HG02943 (cell line): ENCODE results near the gene MUS81.
"Not testable (repeated sequence)": the region's sequence is repeated elsewhere in the genome, so short reads cannot be mapped to it uniquely, and the experiment has no call there.

Experiments
- ATAC-seq: cut with Tn5 transposase; IDR thresholded peaks from one replicate; pipeline ENCODE4 v1.9.1; 2021; ENCODE audit warnings: mild to moderate bottlenecking, low read depth, moderate library complexity; ENCODE audit not compliant: unreplicated experiment

MUS81 gene

GRCh38 chr11:65860278-65861164 lies at the start of gene MUS81:
MUS81 (plus strand) TSS chr11:65860433; CDS start chr11:65860754, 321 bp downstream.
- ATAC-seq: peak; percentile 28

- no peak for ATAC-seq
Observed at GRCh38 chr11:65811764-65812475, 48.3 kb upstream of the MUS81 start.

GRCh38 chr11:65814131-65814985 lies 45.9 kb upstream of the MUS81 start:
- no peak for ATAC-seq

GRCh38 chr11:65814986-65815565 lies 45.2 kb upstream of the MUS81 start:
- no peak for ATAC-seq

GRCh38 chr11:65816696-65817095 lies 43.5 kb upstream of the MUS81 start:
- no peak for ATAC-seq

GRCh38 chr11:65817312-65817834 lies 42.9 kb upstream of the MUS81 start:
- no peak for ATAC-seq

- no peak for ATAC-seq
Observed at GRCh38 chr11:65817835-65818680, 42.2 kb upstream of the MUS81 start.

- no peak for ATAC-seq
Observed at GRCh38 chr11:65821107-65821506, 39.1 kb upstream of the MUS81 start.

- no peak for ATAC-seq
Observed at GRCh38 chr11:65822776-65823528, 37.3 kb upstream of the MUS81 start.

GRCh38 chr11:65826984-65827735 lies 33.1 kb upstream of the MUS81 start:
- ATAC-seq: no peak

- ATAC-seq: no peak
Observed at GRCh38 chr11:65829459-65829858, 30.8 kb upstream of the MUS81 start.

GRCh38 chr11:65832231-65832630 lies 28.0 kb upstream of the MUS81 start:
- not testable (repeated sequence) for ATAC-seq

- ATAC-seq: peak; percentile 64
Observed at GRCh38 chr11:65833297-65834030, 26.8 kb upstream of the MUS81 start, which contains the start of gene SNX32. SNX32 (plus strand) TSS chr11:65833963; CDS start chr11:65834066, 103 bp downstream.

GRCh38 chr11:65834202-65834601 lies 26.0 kb upstream of the MUS81 start:
- no peak for ATAC-seq

- no peak for ATAC-seq
Observed at GRCh38 chr11:65842144-65842543, 18.1 kb upstream of the MUS81 start.

- no peak for ATAC-seq
Observed at GRCh38 chr11:65843811-65844210, 16.4 kb upstream of the MUS81 start.
